Dedifferentiated amniotic fluid mesenchymal stem cell (primary cell): ENCODE results near the gene EHMT1.
"Not testable (repeated sequence)": the region's sequence is repeated elsewhere in the genome, so short reads cannot be mapped to it uniquely, and the experiment has no call there.

Experiments used
- DNase-seq: peaks from one replicate; pipeline ENCODE4 v3.0.0-alpha.2; 2016; ENCODE audit errors: extremely low spot score

Gene EHMT1

GRCh38 chr9:137866226-137867141 lies 247.7 kb downstream of the EHMT1 start:
- DNase-seq = no peak

- no peak for DNase-seq
Measured at GRCh38 chr9:137870432-137870831, 251.6 kb downstream of the EHMT1 start.

GRCh38 chr9:137872296-137872695 lies 253.5 kb downstream of the EHMT1 start:
- DNase-seq = no peak

GRCh38 chr9:137873408-137873807 lies 254.6 kb downstream of the EHMT1 start:
- DNase-seq = no peak

GRCh38 chr9:137873858-137874362 lies 255.1 kb downstream of the EHMT1 start:
- DNase-seq = no peak

- DNase-seq = no peak
Measured at GRCh38 chr9:137875354-137875753, 256.5 kb downstream of the EHMT1 start.

GRCh38 chr9:137875846-137876245 lies 257.0 kb downstream of the EHMT1 start:
- DNase-seq = no peak

- no peak for DNase-seq
Measured at GRCh38 chr9:137876269-137876668, 257.5 kb downstream of the EHMT1 start.

- no peak for DNase-seq
Measured at GRCh38 chr9:137876781-137877386, 258.1 kb downstream of the EHMT1 start.

GRCh38 chr9:137877506-137878122 lies 258.8 kb downstream of the EHMT1 start, which contains the start of gene CACNA1B:
CACNA1B (plus strand) TSS chr9:137877782; CDS start chr9:137877934, 152 bp downstream.
- DNase-seq = not testable (repeated sequence)

GRCh38 chr9:137878146-137878941 lies 259.5 kb downstream of the EHMT1 start:
- no peak for DNase-seq

GRCh38 chr9:137879052-137879451 lies 260.2 kb downstream of the EHMT1 start:
- DNase-seq = no peak

GRCh38 chr9:137879566-137880150 lies 260.9 kb downstream of the EHMT1 start:
- DNase-seq = no peak

- no peak for DNase-seq
Measured at GRCh38 chr9:137880160-137880975, 261.6 kb downstream of the EHMT1 start.

- DNase-seq = no peak
Measured at GRCh38 chr9:137880976-137881530, 262.2 kb downstream of the EHMT1 start.

GRCh38 chr9:137881591-137882505 lies 263.0 kb downstream of the EHMT1 start:
- DNase-seq = no peak

GRCh38 chr9:137882506-137882821 lies 263.7 kb downstream of the EHMT1 start:
- DNase-seq = no peak

GRCh38 chr9:137883977-137884376 lies 265.2 kb downstream of the EHMT1 start:
- DNase-seq = not testable (repeated sequence)

GRCh38 chr9:137884547-137884946 lies 265.7 kb downstream of the EHMT1 start:
- not testable (repeated sequence) for DNase-seq
